Measurements from ENCODE around the gene C11orf54.
"Not testable (repeated sequence)": the region's sequence is repeated elsewhere in the genome, so short reads cannot be mapped to it uniquely, and the experiment has no call there.

The C11orf54 gene

GRCh38 chr11:93772123-93772522, 30.7 kb downstream of the C11orf54 start:
- DNase-seq: no peak

- DNase-seq: no peak
Observed at GRCh38 chr11:93773045-93773477, 31.6 kb downstream of the C11orf54 start.

- DNase-seq: no peak
Observed at GRCh38 chr11:93773601-93774200, 32.2 kb downstream of the C11orf54 start.

GRCh38 chr11:93774560-93774959, 33.1 kb downstream of the C11orf54 start:
- not testable (repeated sequence) for DNase-seq

GRCh38 chr11:93775289-93775688, 33.8 kb downstream of the C11orf54 start:
- DNase-seq: no peak

GRCh38 chr11:93783362-93783761, 41.9 kb downstream of the C11orf54 start:
- DNase-seq: no peak

GRCh38 chr11:93783765-93784144, 42.3 kb downstream of the C11orf54 start:
- DNase-seq: no peak

GRCh38 chr11:93784145-93784934, 42.9 kb downstream of the C11orf54 start, which contains the start of gene MED17:
Gene MED17 (plus strand): TSS chr11:93784282. CDS start chr11:93784514, 232 bp downstream.
- DNase-seq: peak; percentile 93

- no peak for DNase-seq
Observed at GRCh38 chr11:93784935-93785360, 43.5 kb downstream of the C11orf54 start.

- DNase-seq: no peak
Observed at GRCh38 chr11:93791493-93791892, 50.0 kb downstream of the C11orf54 start.

- DNase-seq: no peak
Observed at GRCh38 chr11:93796441-93797231, 55.2 kb downstream of the C11orf54 start.

- no peak for DNase-seq
Observed at GRCh38 chr11:93801366-93801765, 59.9 kb downstream of the C11orf54 start.

GRCh38 chr11:93804879-93805278, 63.4 kb downstream of the C11orf54 start:
- DNase-seq: no peak

GRCh38 chr11:93807980-93808379, 66.5 kb downstream of the C11orf54 start:
- DNase-seq: no peak

GRCh38 chr11:93813974-93814373, 72.5 kb downstream of the C11orf54 start:
- DNase-seq: no peak

All from fibroblast of skin of right quadriceps (primary cell).